Mucosa of stomach (tissue), 1 donor: ENCODE data around the gene TBX21.

ENCODE experiments used
- H3K27me3 ChIP-seq: one replicate; pipeline ENCODE4 v1.7.0; 2013; ENCODE audit warnings: mild to moderate bottlenecking, low read length; ENCODE audit not compliant: control insufficient read depth, insufficient read depth
- H3K36me3 ChIP-seq: one replicate; pipeline ENCODE4 v1.7.0; 2013; ENCODE audit warnings: low read length; ENCODE audit not compliant: control insufficient read depth, insufficient read depth
- H3K4me1 ChIP-seq: one replicate; pipeline ENCODE4 v1.7.0; 2013; ENCODE audit warnings: mild to moderate bottlenecking, low read length; ENCODE audit not compliant: control insufficient read depth, insufficient read depth
- H3K4me3 ChIP-seq: one replicate; pipeline ENCODE4 v1.7.0; 2013; ENCODE audit warnings: low read length
- H3K9ac ChIP-seq: one replicate; pipeline ENCODE4 v1.7.0; 2013; ENCODE audit warnings: mild to moderate bottlenecking, low read length, moderate library complexity
- H3K9me3 ChIP-seq: one replicate; pipeline ENCODE4 v1.7.0; 2013; ENCODE audit warnings: mild to moderate bottlenecking, low read length, moderate library complexity; ENCODE audit not compliant: control insufficient read depth
- donor health status: Pancreatic carcinoma.

The TBX21 gene

DNA sequence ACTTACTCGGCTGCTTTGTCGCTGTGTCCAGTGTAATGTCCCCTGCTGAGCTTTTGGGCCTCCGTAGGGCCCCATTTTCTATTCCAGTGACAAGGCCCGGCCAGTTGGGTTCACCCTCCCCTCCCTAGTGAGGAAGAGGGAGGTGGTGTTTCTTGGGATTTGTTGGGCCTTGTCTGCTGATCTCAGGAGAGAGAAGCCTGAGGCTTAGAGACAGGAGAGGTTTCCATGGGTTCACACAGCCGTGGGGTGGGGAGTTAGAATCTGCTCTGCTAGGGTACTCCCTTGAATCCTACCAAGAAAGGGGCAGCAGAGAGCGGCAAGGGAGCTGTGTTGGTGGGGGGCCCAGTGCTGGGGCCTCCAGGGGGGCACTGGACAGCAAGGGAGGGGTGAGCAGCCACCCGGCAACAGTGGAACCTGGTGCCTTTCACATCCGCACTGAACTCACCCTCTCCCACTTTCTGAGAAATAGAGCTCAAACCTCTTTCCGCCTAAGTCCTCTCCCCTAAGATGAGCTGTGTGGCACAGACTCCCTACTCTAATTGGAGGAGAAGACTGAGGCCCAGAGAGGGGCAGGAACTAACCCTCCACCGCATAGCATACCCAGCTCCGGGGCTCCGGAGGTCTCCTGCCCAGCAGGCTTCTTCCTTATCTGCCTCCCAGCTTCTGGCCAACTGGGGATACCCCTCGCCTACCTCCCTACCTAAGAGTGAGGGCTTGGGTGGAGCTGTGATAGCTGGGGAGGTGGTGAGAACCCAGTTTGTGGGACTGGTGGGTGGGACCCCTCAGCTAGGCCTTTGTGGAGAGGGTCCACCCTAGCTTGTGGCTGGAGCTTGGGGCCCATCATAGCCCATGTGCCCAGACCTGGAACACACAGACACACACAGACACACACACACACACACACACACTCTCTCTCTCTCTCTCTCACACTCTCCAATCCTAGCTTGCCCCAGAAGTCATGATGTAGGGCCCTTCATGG lies 32.3 kb upstream of the TBX21 start:
- Histone ChIP-seq H3K4me3 (no peak overlapping the region), H3K36me3 (no peaks in the 10 kb centered on the region), H3K4me1 (no peaks in the 10 kb centered on the region), H3K9ac (no peak overlapping the region), H3K9me3 (no peaks in the 10 kb centered on the region), H3K27me3 (peaks cover 2% of the 10 kb centered on the region)

DNA sequence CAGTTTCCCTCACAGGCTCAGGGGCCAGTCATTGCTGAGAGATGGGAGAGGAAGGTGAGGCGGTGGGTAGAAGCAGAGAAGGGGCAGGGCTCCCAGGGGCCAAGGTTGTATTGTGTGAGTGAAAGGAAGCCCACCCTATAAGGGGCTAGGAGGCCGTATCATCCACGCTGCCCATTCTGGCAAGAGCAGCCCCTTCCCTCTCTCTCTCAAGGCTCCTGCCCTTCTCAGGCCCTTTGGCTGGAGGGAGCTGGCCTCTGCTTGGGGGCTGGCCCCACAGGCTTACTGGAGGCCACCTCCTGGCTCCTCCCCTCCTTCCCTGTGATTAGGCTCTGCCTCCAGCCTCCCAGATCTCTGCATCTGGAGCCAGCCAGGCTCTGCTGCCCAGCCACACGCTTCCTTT lies 31.4 kb upstream of the TBX21 start:
- Histone ChIP-seq H3K9me3 (no peaks in the 10 kb centered on the region), H3K4me1 (peaks cover 4% of the 10 kb centered on the region), H3K27me3 (no peaks in the 10 kb centered on the region), H3K4me3 (no peak overlapping the region), H3K36me3 (no peaks in the 10 kb centered on the region), H3K9ac (no peak overlapping the region)

DNA sequence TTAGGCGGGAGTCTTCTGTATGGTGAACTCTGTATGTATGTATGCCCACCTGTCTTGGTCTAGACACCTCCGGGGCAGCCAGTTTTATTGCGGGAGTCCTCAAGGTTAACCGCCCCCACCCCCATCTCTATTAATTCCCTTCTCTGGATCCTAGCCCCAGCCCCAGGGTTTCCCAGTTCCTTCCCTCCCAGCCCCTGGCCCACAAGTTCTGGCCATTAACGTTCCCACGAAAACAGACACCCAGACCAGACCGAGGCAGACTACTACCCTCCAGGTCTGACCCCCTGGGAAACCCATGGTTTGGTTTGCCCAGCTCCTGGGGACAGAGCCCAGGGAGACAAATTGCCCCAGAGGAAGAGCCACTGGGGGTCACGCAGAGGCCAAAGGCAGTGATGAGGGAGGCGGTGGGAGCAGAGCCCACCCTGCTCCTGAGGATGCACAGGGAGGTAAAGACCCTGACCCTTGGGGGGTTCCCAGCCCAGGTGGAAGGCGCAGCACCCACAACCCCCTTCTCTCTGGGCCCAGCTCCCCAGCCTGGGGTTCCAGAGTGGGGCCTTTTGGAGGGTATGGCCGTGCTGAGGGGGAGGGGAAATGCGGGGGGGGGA lies 30.5 kb upstream of the TBX21 start:
- peaks cover 13% of the 10 kb centered on the region for H3K4me1 ChIP-seq
- no peak overlapping the region for H3K9ac ChIP-seq
- no peaks in the 10 kb centered on the region for H3K9me3 ChIP-seq
- no peaks in the 10 kb centered on the region for H3K36me3 ChIP-seq
- H3K4me3 ChIP-seq, result no peak overlapping the region
- peaks cover under 1% of the 10 kb centered on the region for H3K27me3 ChIP-seq

DNA sequence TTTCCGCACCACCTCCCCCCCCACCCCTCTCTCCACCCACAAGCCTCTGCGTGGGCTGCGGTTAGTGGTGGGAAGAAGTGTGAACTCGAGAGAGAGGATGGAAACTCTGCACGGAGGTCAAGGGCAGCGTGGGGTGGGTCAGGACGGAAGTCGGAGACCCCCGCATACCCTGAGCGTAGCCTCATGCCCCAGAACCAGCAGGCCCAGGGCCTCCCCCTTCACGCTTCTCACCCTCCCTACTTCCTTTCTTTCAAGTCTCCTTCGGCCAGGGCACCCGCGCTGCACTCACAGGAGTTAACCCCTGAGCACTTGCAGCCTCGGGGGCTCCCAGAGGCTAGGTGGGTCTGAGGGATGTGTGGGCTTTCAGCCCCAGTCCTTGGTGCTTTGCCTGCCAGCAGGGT lies 29.8 kb upstream of the TBX21 start:
- Histone ChIP-seq H3K9me3 (no peaks in the 10 kb centered on the region), H3K4me3 (no peak overlapping the region), H3K36me3 (no peaks in the 10 kb centered on the region), H3K4me1 (peaks cover 20% of the 10 kb centered on the region), H3K27me3 (peaks cover 8% of the 10 kb centered on the region), H3K9ac (no peak overlapping the region)

DNA sequence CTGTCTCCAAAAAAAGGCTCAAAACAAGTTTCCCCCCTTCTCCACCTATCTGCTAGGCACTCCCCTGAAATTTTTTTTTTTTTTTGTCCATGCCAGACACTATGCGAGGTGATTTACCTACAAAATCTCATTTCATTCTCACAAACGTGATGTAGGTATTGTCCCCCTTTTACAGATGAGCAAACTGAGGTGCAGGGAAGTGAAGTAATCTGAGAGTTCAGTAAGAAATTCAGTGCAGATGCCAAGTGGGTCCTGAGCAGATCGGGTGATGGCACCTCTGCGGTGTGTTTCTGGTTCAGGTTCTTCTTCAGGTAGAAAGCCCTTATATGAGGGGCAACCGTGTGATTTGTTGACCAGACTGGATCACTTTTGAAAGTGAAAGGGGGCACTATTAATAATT lies 29.4 kb upstream of the TBX21 start:
- Histone ChIP-seq H3K4me1 (peaks cover 20% of the 10 kb centered on the region), H3K36me3 (no peaks in the 10 kb centered on the region), H3K9me3 (no peaks in the 10 kb centered on the region), H3K27me3 (peaks cover 11% of the 10 kb centered on the region), H3K4me3 (no peak overlapping the region), H3K9ac (no peak overlapping the region)

DNA sequence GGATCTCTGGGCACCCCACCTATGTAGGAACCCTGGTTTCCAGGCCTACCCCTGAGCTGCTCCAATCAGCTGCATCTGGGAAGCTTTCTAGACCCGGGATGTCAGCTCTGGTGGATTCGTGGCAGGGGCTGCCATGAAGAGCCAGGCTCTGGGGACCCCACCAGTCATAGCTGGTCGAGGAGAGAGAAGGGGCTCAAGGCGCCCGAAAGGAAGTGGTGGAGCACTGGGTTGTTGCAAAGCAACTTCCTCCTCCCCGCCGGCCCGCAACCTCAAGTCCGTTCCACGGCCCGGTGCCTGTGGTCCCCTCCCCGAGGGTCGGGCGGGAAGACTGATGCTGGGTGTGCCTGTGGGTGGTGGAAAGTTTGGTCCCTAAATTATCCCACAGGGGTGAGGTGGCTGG lies 28.9 kb upstream of the TBX21 start:
- no peak overlapping the region for H3K9ac ChIP-seq
- H3K36me3 ChIP-seq, result no peaks in the 10 kb centered on the region
- H3K9me3 ChIP-seq, result no peaks in the 10 kb centered on the region
- peaks cover 11% of the 10 kb centered on the region for H3K27me3 ChIP-seq
- H3K4me3 ChIP-seq, result no peak overlapping the region
- peaks cover 21% of the 10 kb centered on the region for H3K4me1 ChIP-seq

DNA sequence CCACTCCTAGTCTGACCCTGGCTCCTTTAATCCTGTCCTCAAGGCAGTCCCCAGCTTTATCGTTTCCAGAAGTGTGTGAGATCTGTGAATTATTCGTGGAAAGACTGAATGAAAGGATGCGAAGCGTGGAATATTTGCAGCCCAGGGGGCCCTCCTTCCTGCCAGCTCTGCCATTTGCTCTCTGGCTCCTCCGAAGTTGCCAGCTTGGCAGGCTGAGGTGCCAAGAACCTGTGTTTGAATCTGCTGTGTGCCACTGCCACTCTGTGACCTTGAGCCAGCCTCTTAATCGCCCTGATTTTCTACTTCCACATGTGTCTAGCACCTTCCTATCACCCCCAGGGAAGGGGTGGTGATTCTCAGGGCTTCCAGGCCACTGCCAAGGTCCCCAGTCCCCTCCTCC lies 28.3 kb upstream of the TBX21 start:
- no peaks in the 10 kb centered on the region for H3K9me3 ChIP-seq
- no peak overlapping the region for H3K9ac ChIP-seq
- H3K4me1 ChIP-seq, result peaks cover 24% of the 10 kb centered on the region
- H3K36me3 ChIP-seq, result no peaks in the 10 kb centered on the region
- H3K27me3 ChIP-seq, result peaks cover 11% of the 10 kb centered on the region
- H3K4me3 ChIP-seq, result no peak overlapping the region

DNA sequence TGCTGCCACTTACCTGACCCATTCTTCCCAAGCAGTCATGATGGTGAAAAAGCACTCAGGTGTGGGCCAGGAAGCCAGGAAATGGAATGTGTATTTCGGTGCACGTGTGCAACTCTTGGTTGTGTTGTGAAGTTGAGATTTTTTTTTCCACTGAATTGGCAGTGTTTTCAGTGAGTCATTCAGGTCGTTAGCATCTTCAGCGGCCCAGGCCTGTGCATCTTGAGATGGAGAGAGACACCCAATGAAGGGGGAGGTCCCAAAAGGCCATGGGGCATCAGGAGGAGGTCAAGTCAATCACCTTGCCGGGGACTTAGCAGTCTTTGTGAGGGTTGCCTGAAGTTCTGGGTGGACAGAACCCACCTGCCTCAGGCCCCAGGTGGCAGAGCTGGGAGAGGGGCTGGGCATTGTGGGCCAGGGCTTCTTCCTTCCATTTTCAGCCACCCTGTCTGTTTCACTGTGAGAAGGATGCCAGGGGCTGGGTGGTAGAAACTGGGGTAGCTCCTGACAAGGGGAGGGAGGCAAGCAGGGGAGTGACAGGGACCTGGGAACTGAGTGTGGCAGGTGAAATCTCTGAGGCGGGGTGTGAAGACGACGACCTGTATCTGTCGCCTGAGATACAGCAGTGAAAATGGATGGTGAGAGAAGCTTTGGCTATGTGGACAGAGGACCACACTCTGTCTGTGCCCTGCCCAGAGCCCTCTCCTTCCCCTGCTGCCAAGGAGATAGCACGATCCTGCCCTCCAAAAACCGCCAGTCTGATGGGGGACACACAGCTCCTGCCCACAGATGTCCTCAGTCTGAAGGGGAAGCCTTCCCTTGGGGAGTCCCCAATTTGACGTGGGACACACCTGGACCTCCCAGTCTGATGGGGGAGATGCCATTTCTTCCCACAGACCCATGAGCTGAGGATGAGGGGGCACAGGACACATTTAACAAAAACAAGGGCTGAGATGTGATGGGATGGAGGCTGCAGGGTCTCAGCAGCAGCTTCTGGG lies 27.2 kb upstream of the TBX21 start:
- H3K9ac ChIP-seq, result no peak overlapping the region

DNA sequence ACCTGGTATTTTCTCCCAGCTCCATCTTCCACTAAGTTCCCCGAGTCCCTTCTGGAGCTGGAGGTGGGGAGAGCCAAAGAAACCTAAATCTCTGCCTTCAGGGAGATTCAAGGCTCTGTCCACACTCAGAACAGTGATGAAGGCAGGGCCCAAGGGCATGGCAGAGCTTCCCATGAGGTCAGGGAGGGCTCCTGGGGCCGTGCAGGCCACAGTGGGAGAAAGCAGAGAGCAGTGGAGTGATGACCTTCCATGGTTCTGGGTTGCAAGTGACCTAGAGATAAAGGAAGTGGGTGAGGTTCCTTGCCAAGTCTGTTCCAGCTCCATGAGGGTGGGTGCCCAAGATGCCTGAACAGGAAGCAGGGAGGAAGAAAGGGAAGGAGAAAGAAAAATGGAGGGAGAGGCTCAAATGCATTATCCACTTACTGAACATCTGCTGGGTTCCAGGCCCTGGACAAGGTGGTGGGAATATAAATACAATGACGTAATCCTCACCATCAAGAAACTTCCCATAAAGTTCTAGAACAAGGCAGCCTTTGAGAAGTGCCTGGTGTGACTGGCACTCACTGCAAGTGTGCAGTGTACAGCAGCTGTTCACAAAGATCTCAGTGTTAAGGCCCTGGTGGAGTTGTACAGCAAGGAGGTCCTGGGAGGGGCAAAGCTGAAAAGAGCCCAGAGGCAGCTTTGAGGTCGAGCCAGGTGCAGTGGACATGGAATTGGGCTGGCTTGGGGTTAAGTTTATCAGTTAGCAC lies 25.8 kb upstream of the TBX21 start:
- peaks cover 24% of the 10 kb centered on the region for H3K4me1 ChIP-seq
- no peak overlapping the region for H3K9ac ChIP-seq
- H3K27me3 ChIP-seq, result peaks cover 14% of the 10 kb centered on the region
- no peaks in the 10 kb centered on the region for H3K36me3 ChIP-seq
- no peak overlapping the region for H3K4me3 ChIP-seq
- H3K9me3 ChIP-seq, result no peaks in the 10 kb centered on the region

More for the DNA sequence above, 27.2 kb upstream of the TBX21 start:
- peaks cover 11% of the 10 kb centered on the region for H3K27me3 ChIP-seq
- no peak overlapping the region for H3K4me3 ChIP-seq
- H3K4me1 ChIP-seq, result peaks cover 24% of the 10 kb centered on the region
- no peaks in the 10 kb centered on the region for H3K36me3 ChIP-seq
- H3K9me3 ChIP-seq, result no peaks in the 10 kb centered on the region

DNA sequence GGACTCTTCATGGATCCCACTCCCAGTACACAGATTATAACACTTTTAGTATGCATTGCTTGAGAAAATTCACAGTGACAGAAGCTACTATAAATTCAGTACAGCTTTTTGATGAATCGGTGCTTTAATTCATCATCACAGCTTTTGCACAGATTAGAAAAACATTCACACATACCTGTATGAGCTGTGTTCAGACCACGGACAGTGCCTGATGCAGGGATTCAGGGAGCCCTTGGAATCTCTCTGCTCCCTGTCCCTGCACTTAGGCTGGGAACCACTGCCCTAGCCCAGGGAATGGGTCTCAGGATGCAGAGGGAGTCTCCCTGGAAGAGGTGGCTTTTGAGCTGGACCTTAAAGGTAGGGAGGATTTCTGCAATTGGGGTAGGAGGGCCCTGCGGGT lies 25.2 kb upstream of the TBX21 start:
- Histone ChIP-seq H3K9ac (no peak overlapping the region), H3K9me3 (no peaks in the 10 kb centered on the region), H3K36me3 (no peaks in the 10 kb centered on the region), H3K4me3 (no peak overlapping the region), H3K27me3 (peaks cover 21% of the 10 kb centered on the region), H3K4me1 (peaks cover 24% of the 10 kb centered on the region)

DNA sequence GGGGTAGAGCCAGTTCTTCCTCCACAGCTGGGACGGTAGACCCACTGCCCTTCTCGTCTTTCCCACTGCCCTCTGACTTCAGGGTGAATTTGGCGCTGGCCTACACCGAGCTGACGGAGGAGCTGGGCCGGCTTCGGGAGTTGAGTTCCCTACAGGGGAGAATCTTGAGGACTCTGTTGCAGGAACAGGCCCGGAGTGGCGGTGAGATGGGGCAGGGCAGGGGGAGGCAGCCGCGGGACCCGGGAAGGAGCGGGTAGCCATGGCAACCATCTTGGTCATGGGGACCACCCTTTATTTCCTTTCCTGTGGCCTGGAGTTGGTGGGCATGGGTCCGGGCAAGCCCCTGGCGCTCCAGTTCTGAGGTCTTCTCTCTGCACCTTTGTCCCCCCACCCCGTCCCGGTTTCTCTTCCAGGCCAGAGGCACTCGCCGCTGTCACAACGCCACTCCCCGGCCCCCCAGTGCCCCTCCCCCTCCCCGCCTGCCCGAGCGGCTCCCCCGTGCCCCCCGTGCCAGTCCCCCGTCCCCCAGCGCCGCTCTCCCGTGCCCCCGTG lies 24.6 kb upstream of the TBX21 start:
- Histone ChIP-seq H3K4me1 (peaks cover 24% of the 10 kb centered on the region), H3K9ac (no peak overlapping the region), H3K4me3 (no peak overlapping the region), H3K36me3 (no peaks in the 10 kb centered on the region), H3K9me3 (no peaks in the 10 kb centered on the region), H3K27me3 (peaks cover 22% of the 10 kb centered on the region)
